HG03571 (cell line): ENCODE data around the gene ISCU.
A peak's percentile ranks its signal among the peaks of the same experiment; 100 is the strongest.
"Not testable (repeated sequence)": the region's sequence is repeated elsewhere in the genome, so short reads cannot be mapped to it uniquely, and the experiment has no call there.

Experiments used
- ATAC-seq: cut with Tn5 transposase; IDR thresholded peaks from one replicate; pipeline ENCODE4 v1.9.1; 2021; ENCODE audit not compliant: unreplicated experiment

ISCU gene

GRCh38 chr12:108542320-108542719 is 20.1 kb upstream of the ISCU start:
- ATAC-seq: no peak

GRCh38 chr12:108543652-108544051 is 18.7 kb upstream of the ISCU start:
- ATAC-seq: no peak

DNA sequence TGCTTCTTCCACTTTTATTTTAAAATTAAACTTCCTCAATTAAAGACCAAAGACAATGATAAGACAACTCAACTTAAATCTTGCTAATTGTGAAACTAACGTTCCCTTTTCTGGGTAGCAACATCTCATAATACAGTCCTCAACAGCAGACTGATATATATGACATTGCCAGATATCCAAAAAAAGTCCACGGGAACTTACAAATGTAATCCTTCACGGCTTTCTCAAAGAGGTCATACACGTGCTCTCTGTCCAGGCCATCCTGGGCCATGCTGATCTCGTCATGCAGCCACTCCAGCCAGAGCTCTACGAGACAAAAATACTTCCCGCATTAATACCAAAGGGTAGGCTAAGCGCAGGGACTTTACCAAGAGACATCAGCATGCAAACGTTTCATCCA is 14.7 kb upstream of the ISCU start:
- no peak for ATAC-seq

DNA sequence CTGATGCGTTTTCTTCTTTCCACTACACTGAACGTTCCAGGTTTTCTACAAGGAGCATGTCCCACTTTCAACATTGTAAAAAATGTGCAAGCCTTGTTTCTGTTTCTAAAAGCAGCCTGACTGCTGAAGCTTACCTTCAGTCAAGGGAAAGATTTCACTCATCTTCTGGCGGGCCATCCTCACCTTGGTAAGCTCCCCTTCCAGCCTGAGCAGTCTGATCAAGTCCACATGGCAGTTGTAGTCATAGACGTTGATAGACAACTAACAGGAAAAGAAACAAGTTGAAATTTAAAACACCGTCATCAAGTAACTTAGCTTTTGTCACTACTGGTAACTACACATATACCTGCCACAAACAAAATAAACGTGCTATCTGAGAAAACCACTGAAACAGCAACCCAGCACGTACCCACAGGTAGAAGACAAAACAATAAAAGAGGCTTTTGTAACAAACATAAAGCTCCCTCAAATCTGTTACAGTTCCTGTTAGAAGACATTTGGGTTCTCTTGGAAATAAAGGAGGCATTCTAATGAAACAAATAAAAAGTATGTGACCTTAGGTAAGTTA is 13.4 kb upstream of the ISCU start:
- ATAC-seq: no peak

DNA sequence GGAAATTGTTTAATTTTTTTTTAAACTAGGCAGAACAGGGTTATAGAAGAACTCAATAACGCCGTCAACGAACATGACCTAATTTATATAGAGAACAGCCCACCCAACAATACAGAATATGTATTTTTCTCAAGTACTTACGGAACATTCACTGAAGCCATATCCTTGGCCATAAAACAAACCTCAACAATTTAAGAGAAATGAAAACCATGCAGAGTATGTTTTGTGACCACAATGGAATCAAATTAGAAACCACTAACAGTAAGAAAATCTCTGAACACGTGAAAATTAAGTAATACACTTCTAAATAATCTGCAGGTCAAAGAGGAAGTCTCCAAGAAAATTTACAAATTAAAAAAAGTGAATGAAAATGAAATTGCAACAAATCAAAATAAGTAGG is 10.9 kb upstream of the ISCU start:
- ATAC-seq: no peak

DNA sequence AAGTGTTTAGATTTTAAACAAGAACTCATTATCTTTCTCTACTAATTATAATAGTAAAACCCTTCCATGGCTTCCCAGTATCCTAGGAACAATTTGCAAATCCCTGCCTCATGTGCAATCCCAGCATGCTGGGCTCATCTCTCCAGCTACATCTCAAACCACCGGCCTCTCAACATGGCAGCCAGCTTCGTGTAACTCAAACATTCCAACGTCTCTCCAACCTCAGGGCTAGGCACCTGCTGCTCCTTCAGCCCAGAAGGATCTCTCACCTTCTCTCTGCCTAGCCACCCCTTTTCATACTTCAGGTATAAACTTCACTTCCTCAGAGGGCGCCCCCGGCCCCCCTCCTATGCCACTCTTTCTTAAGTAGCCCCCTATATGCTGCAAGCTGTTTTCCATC is 8.6 kb upstream of the ISCU start:
- no peak for ATAC-seq

GRCh38 chr12:108555383-108555782 is 7.0 kb upstream of the ISCU start:
- ATAC-seq: not testable (repeated sequence)

DNA sequence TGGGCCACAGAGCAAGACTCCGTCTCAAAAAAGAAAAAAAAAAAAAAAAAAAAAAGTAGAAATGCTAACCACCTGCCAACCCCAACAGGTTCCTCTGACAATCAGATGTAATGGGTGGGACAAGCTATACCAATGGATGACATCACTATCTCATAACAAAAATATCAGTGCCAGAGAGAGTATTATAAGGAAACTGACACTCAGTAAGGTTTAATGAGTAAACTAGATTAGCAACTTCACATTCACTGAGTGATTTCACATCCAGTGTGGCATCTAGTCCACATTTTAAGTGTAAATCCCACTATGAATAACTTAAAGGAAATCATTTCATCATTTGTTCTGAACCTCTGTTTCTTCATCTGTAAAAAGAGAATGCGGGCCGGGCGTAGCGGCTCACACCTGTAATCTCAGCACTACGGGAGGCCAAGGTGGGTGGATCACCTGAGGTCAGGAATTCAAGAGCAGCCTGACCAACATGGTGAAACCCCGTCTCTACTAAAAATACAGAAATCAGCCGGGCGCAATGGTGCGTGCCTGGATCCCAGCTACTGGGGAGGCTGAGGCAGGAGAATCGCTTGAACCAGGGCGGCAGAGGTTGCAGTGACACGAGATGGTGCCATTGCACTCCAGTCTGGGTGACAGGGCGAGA is 3.3 kb upstream of the ISCU start:
- ATAC-seq: no peak

GRCh38 chr12:108559748-108560147 is 2.6 kb upstream of the ISCU start:
- no peak for ATAC-seq

DNA sequence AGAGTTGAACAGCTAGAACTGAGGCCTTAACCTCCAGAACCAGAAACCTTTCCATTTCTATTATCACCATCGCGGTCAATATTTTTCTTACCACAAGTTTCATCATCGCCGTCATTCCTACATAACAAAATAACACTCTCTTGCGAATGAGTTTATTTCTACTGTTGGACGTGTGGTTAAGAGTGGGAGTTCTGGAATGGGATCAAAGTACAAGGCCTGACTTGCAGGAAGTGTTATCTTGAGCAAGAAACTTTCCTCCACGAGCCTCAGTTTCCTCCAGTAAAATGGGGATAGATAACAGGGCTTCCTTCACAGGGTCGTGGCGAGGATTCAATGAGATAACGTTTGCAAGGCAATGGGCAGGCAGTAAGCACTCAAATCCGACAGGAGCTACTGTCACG is 2.1 kb upstream of the ISCU start:
- no peak for ATAC-seq

- ATAC-seq: peak; percentile 35
Observed at GRCh38 chr12:108560752-108561719, 1.4 kb upstream of the ISCU start, which contains the start of gene SART3. TSS of gene SART3 (minus strand) at chr12:108561173. CDS start at chr12:108561154, 19 bp downstream.

DNA sequence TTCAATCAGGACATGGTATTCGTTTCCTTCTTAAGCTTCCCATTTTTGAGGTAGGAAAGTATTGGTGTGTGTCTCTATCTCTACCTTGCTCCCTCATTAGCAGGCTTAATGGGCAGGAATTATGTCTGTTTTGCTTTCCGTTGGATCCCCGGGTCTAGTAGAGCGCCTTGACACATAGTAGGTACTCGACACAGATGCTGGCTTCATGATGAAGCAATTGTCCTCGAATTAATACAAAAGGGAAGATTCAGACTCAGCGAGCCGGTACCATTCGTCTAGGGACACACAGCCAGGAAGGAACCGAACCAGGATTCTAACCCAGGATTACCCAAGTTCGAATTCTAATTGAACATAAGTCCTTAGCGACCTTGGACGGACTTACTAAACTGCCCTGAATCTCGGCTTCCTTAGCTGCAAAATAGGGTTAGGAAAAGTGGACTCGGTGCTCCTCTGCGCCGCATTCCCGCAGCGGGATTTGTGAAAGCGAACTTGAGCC is 496 bp upstream of the ISCU start:
- ATAC-seq: no peak

- peak; percentile 24 for ATAC-seq
Observed at GRCh38 chr12:108563136-108563803, 874 bp downstream of the ISCU start.

GRCh38 chr12:108563804-108564151 is 1.4 kb downstream of the ISCU start:
- no peak for ATAC-seq

DNA sequence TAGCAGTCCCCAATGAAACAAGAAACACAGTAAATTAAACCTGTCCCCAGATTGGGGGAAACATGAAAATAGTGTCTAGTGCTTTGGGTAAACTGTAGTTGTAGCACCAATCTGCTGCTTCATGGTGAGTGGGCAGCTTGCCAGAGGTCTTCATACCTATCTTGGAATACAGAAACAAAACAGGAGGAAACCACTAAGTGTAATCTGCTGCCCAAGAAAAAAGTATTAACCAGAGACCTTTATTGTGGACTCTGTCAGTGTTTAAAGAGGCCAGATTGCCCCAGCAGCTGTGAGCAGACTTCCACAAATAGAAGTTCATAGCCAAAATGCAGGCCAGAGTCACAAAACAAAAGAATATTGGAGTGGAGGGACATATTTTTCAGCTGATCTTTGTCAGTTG is 2.3 kb downstream of the ISCU start:
- no peak for ATAC-seq

GRCh38 chr12:108565146-108565545 is 2.8 kb downstream of the ISCU start:
- ATAC-seq: no peak

DNA sequence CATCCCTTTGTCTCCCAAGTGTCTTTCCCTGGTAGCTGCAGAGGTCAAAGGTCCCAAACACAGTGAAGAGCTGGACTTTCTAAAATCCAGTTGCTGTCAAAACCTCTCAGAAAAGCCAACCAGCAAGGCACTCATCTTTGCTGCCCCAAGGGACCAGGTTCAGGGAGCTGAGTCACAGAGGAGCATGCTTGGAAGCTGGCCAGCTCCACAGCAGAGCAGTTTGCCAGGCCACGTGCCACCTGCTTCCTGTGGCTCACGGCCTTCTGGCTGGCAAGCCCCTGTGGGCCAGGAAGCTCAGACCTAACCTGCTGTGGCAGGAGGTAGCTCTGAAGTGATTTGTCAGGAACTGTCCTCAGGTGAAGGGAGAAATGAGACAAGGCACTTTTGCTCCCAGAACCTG is 3.6 kb downstream of the ISCU start:
- no peak for ATAC-seq

GRCh38 chr12:108566452-108566851 is 4.1 kb downstream of the ISCU start:
- no peak for ATAC-seq

GRCh38 chr12:108567406-108568337 is 5.3 kb downstream of the ISCU start:
- no peak for ATAC-seq
